HG03521 (cell line): ENCODE results near the gene XPNPEP2.

Source experiments
- ATAC-seq: cut with Tn5 transposase; IDR thresholded peaks from one replicate; pipeline ENCODE4 v1.9.1; 2021; ENCODE audit warnings: mild to moderate bottlenecking, moderate library complexity; ENCODE audit not compliant: unreplicated experiment

The XPNPEP2 gene

GRCh38 chrX:129749069-129749468, 10.3 kb downstream of the XPNPEP2 start:
- ATAC-seq, result no peak

- no peak for ATAC-seq
Measured at GRCh38 chrX:129750971-129751370, 12.2 kb downstream of the XPNPEP2 start.

- no peak for ATAC-seq
Measured at GRCh38 chrX:129754056-129755024, 15.6 kb downstream of the XPNPEP2 start.

GRCh38 chrX:129755779-129756650, 17.2 kb downstream of the XPNPEP2 start:
- no peak for ATAC-seq

GRCh38 chrX:129759576-129760061, 20.8 kb downstream of the XPNPEP2 start:
- no peak for ATAC-seq

GRCh38 chrX:129760155-129760554, 21.4 kb downstream of the XPNPEP2 start:
- ATAC-seq, result no peak

- ATAC-seq, result no peak
Measured at GRCh38 chrX:129760981-129761380, 22.2 kb downstream of the XPNPEP2 start.

GRCh38 chrX:129761596-129761995, 22.8 kb downstream of the XPNPEP2 start:
- no peak for ATAC-seq

GRCh38 chrX:129762448-129762847, 23.7 kb downstream of the XPNPEP2 start:
- no peak for ATAC-seq

DNA sequence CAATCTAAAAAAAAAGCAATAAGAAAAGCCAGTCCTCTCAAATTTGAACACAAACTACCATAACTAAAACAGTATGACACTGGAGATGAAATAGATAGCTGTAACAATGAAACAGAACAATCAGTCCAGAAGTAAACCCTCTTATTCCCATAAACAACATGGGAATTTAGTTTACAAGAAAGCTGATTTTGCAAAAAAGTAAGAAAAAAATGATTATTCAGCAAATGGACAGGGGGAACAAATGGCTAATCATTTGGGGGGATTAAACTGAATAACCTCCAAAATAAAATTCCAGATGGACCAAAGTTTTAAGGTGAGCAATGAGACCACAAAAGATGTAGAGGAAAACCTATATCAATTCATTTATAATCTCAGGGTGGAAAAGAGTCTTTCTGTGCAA, 24.9 kb downstream of the XPNPEP2 start:
- no peak for ATAC-seq

DNA sequence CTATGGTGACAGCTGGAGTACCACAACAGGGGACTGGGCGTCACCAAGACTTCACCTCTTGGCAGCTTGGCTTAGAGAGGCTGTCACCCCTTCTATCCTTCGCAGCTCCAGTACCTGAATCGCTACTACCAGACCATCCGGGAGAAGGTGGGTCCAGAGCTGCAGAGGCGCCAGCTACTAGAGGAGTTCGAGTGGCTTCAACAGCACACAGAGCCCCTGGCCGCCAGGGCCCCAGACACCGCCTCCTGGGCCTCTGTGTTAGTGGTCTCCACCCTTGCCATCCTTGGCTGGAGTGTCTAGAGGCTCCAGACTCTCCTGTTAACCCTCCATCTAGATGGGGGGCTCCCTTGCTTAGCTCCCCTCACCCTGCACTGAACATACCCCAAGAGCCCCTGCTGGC, 29.4 kb downstream of the XPNPEP2 start:
- ATAC-seq, result no peak

DNA sequence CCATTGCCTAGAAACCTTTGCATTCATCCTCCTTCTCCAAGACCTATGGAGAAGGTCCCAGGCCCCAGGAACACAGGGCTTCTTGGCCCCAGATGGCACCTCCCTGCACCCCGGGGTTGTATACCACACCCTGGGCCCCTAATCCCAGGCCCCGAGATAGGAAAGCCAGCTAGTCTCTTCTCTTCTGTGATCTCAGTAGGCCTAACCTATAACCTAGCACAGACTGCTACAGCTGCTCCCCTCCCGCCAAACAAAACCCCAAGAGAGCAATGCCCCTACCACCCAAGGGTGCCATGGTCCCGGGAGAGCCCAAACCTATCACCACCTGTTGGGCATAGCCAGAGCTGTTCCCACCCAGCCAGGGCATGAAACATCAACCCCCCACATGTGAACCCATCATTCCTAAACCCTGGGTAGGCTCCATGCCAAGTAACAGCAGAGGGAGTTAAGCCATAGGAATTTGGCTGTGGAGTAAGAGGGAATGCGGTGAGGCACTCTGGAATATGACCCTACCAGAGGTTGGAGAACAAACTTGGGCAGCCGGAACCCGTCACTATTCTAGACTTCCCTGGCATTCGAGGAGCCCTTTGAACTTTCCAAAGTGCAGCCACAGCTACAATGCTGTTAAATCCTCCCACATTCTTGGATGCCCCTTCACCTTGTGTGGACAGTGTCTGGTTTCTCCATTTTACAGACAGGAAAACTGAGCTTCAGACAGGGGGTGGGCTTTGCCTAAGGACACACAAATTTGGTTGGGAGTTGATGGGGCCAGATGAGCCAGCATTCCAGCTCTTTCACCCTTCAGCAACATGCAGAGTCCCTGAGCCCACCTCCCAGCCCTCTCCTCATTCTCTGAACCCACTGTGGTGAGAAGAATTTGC, 30.0 kb downstream of the XPNPEP2 start:
- ATAC-seq, result no peak

- peak; percentile 44 for ATAC-seq
Measured at GRCh38 chrX:129769467-129770154, 30.8 kb downstream of the XPNPEP2 start.

DNA sequence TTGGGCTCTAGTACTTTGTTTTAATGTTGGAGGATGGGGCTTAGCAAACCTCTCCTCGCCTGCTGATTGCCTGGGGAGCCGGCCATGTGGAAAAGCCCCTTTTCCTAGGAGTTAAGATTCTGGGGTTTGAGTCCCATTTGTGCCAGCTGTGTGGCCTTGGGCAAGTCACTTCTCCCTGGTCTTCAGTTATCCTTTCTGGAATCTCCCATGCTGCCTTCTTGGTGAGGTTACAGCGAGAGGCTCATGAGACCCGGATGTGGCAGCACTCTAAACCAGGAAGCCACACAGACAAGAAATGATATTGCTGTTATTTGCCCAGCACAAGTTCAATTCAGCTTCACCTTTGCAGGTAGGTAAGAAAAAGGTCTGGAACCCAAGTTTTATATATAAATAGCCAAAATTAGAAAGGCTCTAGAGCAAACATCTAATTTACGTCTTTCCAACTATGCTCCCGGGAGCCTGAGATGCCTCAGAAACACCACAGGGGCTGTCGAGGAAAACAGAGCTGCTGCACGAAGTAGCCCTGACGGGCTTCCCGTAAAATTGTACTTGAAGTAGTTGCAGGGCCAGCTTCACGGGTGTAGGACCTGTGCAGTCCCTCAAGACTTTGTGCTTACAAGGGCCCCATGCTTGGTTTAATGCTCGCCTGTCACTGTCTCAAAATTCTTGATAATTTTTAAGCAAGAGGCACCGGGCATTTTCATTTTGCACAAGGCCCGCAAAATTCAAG, 32.7 kb downstream of the XPNPEP2 start:
- no peak for ATAC-seq

- ATAC-seq, result peak; percentile 54
Measured at GRCh38 chrX:129772796-129773431, 34.1 kb downstream of the XPNPEP2 start.

GRCh38 chrX:129773649-129774458, 35.1 kb downstream of the XPNPEP2 start:
- ATAC-seq, result no peak

DNA sequence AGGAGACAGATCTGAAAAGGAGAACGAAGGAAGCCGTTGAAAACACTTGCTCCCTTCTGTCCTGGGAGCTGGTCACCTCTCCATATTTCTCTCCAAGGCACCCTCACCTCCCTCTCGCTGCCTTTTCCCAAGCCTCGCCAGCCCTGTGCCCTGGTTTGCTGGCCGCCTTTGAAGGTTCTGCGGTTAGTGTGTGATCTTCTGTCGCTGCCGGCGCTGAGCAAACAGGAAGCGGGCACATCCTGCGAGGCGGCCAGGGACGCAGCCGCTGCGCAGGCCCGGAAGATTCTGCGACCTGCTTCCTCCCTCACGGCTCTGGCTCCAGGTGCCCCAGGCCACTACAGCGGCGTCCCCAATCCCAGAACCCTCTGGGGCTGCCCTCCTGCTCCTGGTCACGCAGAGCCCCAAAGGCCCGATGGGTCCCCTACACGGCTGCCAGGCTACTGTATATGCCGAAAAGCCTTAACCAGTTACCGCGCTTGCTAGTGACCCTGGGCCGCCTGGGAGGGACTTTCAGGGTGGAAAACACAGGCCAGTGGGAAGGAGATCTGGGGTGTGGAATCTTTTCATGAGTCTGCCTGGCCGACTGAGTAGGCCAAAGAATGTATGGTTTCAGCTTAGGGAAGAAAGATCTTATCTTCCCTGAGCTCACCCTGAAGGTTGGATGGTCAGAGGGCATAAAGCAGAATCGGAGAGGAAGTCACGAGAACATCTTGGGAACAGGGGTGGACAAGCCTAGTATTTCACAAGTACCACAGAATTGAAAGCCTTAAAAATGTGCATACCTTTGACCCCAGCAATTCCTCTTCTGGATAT, 38.6 kb downstream of the XPNPEP2 start:
- no peak for ATAC-seq
